AG20443 (cell line): Measurements from ENCODE around the gene SAP30BP.

Source experiments
- DNase-seq: peaks from one replicate; pipeline ENCODE4 v3.0.0; 2012; ENCODE audit warnings: low spot score, mixed read lengths

Gene SAP30BP

DNA sequence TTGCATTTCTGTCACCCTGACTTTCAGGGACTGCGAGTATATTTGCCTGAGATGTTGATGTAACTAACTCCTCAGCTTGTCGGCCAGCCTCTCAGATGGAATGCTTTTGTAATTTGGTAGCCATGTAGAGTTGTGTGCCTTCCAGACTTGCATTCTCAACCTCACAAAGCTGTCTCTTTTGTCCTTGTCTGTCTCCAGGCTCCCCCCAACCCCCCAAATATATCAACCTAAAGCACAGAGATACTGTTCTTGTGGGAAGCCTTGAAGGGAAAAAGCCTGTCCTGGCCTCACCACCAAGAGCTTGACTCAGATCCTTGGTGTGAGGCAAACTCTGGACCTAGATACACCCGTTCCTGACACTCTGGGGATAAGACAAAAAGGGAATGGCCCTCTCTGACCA is 18.4 kb downstream of the SAP30BP start:
- DNase-seq, result peak; percentile 30

DNA sequence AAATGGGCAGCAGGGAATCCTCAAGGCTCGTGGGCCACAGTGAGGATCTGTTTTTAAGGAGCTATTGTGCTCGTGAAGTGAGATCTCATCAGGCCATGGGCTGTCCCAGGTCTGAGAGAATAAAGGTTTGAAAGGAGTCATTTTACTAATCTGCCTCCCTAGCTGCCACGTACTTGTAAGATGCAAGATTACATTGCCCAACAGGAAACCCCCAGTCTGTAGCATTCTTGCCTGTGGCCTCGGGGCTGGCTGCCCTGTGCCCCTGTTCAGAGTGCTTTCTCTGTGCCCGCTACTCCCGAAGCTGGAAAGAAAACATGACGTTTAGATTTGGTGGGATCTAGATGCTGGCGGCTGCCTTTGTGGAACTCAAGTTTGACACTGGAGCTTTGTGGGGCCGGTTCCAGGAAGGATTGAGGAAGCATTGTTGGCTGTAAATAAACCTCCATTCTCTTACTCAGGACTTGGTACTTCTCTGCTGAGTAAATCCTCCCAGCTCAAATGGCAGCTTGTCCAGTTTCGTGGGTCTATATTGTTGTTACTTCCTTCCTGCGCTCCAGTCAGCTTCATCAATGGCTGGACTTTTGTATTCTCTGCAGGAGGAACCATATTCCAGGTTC is 21.2 kb downstream of the SAP30BP start:
- peak; percentile 27 for DNase-seq

DNA sequence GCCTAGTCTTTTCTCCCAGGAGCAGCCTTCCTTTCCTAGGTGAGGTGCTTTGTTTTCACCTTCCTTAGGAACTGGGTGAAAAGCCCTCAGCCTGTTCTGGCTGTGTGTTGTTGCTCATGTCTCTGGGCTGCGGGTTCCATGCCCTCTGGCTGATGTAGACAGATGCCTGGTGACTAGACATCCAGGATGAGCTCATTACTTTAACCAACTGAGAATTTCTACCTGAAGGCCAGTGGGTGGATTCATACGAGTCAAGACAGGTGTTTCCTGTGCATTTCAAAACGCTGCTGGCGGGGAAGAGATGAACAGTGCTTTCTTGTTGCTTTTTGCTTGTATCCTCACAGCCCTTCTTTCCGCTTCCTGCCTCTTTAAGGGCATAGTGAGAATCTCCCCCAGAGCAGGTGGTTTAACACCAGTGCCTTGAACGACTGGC is 22.3 kb downstream of the SAP30BP start:
- no peak for DNase-seq

DNA sequence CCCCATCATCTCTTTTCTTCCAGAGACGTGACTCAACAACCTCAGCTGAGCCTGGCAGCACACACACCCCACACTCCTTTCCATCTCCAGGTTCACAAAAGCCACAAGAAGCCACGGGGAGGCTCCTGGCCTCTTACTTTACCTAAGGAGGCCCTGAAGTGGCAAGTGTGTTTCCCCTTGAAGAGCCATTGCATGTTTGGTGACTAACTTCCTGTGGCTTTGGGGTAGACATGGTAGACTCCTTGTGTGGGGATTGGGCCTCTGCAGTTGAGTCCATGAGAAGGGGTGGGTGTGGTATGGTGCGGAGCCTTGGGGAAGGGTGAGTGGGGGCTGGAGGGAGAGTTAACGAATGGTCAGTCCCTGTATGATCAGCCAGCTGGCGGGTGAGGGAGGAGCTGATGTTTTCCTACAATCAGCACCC is 24.2 kb downstream of the SAP30BP start:
- DNase-seq, result no peak

DNA sequence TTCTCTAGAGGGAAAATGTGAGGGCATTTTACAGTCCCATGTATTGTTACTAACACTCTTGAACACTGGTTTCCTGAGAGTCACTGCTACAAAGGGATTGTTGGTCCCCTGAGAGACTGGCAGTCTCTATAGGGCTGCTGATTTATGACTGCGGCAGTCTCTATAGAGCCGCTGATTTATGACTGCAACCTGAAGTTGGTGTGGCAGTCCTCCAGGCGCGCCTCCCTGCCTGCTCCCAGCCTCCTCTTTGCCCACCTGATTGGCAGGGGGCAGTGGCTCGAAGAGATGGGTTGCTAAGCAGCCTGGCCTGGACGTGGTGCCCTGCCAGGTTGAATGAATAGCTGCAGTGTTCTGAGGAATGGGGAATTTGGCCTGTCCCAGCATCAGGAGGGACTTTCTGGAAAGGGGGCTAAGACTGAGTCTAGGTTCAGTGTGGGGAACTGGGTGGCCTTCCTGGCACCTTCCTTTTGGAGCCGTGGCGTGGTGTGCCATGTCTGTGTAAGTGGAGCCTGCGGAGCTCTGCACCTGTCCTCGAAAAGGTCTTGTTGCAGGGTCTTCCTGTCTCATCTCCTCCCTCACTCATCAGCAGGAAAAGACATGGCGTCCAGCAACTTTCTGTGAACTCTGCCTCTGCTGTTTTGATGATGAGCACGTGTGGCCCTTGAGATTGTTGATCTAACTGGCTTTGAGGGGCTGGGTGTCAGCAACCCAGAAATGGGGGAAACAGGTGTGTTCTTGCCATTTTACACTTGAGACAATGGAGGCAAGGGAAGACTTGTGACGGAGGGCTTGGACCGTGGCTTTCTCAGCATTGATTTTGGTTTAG is 24.9 kb downstream of the SAP30BP start:
- DNase-seq, result no peak

DNA sequence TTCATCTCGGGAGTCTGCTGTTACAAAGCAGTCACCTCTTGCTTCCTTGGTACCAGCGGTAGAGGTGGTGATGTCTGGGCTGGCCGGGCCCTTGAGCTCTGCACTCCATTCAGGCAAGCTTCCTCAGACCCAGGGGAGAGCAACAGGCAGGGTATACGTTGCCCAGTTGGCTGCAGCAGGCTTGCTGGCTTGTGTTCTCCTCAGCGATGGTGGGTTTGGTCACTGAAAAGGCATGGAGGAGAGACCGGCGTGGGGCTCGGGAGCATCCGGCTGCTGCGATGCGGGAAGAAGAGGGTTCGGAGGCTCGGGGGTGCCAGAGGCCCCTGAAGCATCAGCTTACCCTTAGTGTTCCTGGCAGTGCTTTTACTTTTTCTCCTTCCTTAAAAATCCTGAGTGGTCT is 25.8 kb downstream of the SAP30BP start:
- DNase-seq, result no peak

DNA sequence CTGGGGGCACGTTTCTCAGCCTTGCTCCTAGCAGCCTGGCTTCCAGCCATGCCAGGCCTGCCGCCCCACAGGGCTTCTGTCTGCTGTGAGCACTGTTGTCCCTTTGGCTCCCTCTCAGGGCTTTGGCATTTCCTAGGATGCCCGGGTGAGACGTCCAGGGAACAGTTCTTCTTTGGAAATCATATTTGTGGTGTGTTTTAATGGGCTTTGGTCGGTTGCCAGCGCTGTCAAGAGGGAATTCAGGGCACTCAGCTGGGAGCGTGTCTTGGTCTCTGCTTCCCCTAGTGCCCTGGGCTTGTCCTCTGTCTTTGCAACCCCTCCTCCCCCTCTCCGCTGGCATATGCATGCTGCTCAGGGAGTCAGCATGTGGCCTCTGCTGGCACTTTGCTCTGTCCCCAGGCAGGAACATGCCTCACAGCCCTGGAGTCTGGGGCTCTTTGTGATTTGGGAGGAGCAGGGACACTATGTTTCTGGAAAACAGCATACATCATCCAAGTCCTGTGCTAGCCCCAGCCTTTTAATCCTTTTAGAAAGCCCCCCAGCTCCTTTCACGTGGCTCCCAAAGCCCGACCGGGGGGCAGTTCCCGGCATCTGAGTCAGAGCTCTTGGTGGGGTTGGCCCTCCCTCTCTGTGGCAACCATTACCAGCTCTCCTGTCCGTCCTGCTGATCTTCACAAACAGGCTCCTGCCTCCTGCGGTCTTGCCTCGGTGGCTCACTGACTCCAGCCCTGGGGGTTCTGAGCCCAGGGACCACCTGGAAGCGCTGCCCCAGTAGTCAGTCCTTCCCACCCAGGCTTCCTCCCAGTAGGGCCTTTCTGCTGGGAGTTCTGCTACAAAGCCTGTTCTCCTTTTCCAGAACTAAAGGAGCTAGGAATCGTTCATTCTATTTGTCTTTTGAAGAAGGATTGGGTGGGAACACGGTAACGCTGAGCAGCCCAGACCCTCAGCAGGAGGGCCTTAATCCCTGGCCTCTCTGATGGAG is 26.7 kb downstream of the SAP30BP start:
- DNase-seq, result peak; percentile 84

DNA sequence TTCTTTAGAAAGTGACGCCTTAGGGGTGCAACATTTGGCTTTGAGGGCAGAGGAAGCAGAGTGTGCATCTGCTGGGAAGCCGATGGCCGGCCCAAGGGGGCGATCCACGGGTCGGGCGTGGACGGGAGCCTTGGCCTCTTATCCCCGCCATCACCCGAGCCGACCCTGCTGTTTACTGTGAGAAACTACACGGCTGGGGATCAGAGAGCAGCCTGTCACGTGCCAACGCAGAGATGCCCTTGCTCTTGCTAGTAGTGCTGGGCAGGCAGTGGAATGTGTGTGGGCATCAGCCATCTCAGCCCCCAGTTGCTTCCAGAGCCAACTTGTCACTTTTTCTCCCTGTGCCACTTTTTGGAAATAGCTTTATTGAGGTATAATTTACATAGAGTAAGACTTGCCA is 27.4 kb downstream of the SAP30BP start:
- DNase-seq, result no peak

DNA sequence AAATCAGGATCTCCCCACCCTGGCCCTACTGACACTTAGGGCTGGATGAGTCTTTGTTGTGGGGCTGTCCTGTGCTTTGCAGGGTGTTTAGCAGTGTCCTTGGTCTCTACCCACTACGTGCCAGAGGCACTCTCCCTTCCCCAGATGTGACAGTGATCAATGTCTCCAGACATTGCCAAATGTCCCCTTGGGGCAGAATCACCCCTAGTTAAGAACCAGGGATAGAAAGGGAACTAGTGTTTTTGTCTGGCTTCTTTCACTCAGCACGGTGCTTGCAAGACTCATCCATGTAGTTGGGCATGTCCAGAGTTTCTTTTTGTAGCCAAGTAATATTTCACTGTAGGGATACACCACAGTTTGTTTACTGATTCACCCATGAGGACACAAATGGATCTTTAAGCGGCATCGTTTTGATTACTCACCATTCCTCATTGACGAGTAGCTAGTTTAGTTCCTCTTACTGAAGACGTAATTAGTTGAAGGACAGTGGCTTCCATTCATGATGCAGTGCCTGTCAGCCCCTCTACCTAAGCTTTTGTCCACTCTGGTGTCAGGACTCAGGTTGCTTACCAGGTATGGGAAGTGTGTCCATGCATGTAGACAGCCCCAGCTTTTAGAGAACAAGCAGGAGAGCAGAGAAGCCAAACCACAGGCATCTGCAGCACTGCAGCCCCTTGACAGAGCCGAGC is 28.1 kb downstream of the SAP30BP start:
- DNase-seq, result peak; percentile 65

DNA sequence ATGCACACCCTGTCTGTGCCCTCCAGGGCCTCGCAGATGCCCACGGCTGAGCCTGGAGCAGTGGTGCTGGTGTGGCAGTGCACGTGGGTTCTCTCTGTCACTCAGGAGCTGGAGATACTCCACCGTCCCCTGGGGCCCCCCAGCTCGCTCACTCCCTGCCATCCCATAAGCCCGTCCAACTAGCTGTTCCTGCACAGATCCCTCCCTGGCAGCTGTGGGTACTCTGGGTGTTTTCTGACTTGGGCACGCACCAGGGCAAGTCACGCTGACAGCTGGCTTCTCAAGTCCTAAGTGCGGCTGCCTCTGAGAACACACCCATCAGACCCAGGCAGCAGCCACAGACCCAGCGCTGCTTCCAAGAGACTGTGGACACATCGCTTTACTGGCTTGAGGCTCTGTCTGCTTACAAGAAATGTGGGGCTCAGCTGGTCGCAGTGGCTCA is 28.7 kb downstream of the SAP30BP start:
- no peak for DNase-seq

DNA sequence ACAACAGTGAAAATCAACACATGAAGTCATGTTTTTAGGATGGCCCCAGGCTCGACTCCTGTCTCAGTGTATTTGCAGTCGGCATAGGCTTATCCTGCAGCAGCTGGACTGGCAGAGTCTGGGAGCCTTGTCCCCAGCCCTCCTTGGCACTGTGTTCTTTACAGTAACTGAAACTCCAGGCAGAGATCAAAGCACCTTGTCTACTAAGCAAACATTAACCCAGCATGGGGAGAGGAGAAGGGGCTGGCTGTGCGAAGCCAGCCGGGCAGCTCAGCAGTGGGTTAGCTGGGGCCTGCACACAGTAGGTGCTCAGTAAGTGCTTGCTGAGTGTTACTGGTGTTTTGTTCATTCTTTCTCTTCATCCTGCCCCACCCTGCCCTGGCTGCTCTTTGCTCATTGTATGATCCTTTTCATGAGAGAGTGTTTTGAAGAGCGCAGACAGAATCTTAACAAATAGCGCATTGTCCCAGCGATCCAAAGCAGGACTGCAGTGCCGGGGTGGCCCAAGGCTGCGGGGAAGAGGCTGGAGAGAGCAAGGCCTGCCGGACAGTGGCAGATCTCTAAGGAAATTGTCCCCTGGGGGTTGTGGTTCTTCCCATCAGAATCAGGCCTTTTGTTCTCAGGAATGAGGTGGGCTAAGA is 30.6 kb downstream of the SAP30BP start:
- no peak for DNase-seq

DNA sequence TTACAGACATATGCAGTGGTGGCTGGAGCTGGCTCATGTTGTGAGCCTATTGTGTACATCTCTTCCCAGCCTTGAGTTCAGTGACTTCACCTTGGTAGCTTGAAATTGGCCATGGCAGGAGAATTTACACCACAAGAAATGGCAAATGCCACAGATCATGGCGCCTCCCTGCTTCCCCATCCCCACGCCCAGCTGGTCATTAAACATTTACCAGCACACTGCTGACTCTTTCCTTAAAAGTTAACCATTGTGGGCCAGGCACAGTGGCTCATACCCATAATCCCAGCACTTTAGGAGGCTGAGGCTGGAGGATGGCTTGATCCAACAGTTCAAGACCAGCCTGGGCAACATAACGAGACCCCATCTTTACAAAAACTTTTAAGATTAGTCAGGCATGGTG is 31.5 kb downstream of the SAP30BP start:
- no peak for DNase-seq

DNA sequence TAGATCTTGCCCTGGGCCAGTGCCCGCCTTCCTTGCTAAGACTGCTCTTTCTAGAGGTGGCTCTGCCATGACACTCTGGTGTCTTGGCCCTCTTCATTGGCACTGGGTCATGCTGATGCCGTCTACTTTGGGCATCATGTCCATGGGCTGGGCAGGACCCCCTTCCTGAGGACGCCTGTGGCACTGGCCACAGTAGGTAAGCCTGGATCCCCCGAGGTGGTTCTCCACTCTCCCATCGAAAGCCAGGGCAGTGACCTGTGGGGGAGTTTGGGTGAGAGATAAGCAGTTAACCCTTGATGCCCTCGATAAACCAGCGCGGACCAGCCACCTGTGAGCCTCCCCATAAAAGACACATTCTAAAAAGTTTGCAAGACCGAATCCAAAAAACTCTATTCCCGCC is 34.1 kb downstream of the SAP30BP start:
- DNase-seq, result no peak

DNA sequence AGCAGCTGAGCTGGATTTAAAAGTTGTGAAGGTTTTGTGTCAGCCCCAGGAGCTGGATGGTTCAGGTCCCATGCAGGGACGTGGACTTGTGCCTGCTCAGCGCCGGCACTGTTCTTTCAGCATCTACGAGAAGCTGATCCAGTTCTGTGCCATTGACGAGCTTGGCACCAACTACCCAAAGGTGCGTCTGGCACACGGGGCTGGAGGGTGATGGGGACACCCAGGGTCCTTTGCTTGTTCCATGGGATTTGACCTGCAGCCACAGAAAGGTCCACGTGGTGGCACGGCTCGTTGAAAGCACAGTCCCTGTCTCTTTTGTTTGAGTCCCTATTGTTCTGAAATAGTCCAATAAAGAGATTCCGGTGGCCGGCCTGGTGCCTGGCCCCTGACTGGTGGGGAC is 36.1 kb downstream of the SAP30BP start:
- DNase-seq, result no peak

DNA sequence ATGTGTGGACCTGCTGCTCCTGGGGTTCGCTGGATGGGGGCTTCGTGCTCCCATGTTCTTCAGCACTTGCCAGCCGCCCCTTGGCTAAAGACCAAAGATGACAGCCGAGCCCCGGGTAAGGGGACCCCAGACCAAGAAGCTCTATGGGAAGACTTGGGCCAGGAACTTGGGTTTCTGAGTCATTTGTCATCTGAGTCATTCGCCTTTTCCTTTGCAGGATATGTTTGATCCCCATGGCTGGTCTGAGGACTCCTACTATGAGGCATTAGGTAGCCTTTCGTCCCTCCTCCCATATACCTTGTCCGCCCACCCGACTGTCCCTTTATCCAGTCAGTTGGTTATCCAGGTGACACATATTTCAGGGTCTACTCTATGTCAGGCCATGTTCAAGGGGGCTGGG is 36.5 kb downstream of the SAP30BP start:
- DNase-seq, result no peak

DNA sequence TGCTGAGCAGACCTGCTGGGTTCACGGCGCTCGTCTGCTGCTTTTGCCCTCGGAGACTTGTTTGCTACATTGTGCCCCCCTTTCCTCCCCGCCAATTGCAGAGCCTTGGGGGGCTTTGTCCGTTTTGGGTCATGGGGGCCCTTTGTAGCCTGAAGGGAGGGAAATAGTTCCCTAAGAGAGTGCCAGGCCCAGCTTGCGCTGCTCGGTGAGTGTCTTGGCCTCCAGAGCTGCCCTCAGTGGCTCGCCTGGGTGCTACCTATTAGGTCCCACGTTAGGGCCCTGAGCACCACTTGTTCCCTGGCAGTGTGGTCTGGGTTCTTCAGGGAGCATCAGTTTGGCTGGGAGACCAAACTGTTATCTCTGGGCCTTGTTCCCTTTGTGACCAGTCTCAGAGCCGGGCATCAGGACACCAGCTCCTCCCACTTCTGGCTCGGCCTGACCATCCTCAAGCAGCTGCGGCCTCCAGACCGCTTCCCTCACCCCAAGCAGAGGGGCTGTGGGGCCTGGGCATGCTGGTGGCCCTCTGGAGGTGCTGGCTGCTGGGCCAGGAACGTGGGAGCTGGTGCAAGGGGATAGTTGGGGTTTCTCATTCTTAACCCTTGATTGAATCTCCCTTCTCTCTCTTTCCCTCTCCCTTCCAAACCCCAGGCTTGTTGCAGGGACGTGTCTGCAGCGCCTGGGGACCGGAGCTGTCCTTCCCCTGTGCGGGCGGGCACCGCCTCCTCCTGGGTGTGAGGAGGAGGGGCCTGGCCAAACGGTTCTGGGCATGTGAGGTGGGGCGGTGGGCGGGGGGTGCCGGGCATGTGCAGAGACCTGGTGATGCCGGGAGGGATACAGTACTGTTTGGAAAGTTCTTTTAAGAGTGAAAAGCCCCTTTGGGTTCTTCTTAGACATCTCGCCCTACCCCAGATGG is 38.1 kb downstream of the SAP30BP start:
- no peak for DNase-seq

DNA sequence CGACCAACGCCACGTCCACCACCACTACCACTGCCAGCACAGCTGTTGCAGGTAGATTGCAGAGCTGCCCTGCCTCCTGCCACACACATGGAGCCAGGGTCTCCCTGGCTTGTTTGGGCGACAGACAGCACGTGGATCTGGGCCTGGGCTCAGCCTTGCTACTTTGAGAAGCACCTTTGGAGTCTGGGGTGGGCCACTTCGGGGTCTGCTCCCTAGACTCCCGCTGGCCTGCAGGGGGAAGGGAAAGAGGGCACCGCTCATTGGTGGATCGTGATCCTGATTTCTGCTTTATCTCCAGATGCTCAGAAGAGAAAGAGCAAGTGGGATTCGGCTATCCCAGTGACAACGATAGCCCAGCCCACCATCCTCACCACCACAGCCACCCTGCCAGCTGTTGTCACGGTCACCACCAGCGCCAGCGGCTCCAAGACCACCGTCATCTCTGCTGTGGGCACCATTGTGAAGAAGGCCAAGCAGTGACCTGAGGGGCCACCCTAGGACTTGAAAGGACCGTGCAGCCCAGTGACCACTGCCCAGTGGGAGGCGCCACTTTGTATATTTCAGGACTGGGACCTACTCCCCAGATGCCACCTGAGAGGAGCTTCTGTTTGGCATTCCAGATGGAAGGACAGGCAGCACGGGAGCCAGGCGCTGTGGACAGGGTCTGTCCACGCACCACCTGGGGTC is 39.0 kb downstream of the SAP30BP start:
- no peak for DNase-seq

DNA sequence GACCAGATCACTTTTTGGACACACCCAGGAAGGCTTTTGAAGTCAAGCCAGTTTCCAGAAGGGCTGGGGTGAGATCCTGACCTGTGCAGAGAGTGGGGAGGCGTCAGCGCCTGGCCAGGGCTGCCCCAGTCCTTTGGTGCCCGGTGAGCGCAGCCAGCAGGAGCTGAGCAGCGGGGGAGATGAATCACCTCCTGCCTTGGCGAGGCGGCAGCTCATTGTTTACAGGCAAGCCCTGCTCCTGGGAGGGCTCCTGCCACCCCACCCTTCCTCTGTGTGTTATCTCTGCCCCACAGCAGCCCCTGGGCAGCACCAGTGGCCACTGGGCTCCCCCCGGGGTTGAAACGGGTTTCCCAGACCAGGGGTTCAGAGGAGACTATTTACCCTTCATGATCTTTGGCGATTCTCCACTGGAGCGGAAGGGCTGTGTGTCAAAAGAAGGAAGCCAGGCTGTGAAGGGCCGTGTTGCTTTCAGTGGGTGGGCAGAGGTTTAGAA is 40.0 kb downstream of the SAP30BP start:
- DNase-seq, result no peak

DNA sequence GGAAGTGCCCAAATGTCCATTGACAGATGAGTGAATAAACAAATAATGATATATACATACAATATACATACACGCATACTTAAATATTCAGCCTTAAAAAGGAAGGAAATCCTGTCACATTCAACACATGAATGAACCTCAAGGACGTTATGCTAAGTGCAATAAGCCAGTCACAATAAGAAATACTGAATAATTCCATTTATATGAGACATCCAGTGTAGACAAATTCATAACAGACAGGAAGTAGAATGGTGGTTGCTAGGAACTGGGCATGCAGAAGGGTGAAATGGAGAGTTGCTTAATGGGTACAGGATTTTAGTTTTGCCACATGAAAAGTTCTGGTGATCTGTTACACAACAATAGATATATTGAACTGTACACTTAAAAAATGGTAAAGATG is 45.3 kb downstream of the SAP30BP start:
- no peak for DNase-seq
